Keratinocyte (primary cell): ENCODE results near the gene SCO1. TPM values are rescaled to one million over a fixed set of nuclear protein-coding genes. Genes with fewer than 3 reads are reported as not detected.

Source experiments
- DNase-seq: peaks from one replicate; pipeline ENCODE4 v3.0.0-alpha.2; 2011; ENCODE audit warnings: low read depth, missing footprints, low spot score
- FAIRE-seq: peaks from 2 replicates; lab custom pipeline; 2011; peaks lifted over from hg19 to GRCh38; lab: Jason Lieb, UNC
- H2AFZ ChIP-seq: 2 replicates; pipeline ENCODE4 v1.6.0; 2012; ENCODE audit warnings: low read length, control low read depth, inconsistent platforms; ENCODE audit not compliant: control insufficient read depth
- H3K27ac ChIP-seq: 2 replicates; pipeline ENCODE4 v1.5.1; 2011; ENCODE audit warnings: low read length; ENCODE audit not compliant: control insufficient read depth, insufficient read depth
- H3K27me3 ChIP-seq: 3 replicates; pipeline ENCODE4 v1.6.0; 2011; ENCODE audit warnings: low read length; ENCODE audit not compliant: control insufficient read depth, insufficient read depth; ENCODE audit errors: extremely low read depth
- H3K36me3 ChIP-seq, 2 experiments: 2 replicates in 1 of 2; 3 replicates in 1 of 2; pipeline ENCODE4 v1.5.1; 2011; ENCODE audit warnings: low read length in 2 of 2, mild to moderate bottlenecking in 1 of 2; ENCODE audit not compliant: control insufficient read depth in 2 of 2, insufficient read depth in 2 of 2; ENCODE audit errors: extremely low read depth in 1 of 2
- H3K4me1 ChIP-seq: 3 replicates; pipeline ENCODE4 v1.5.1; 2011; ENCODE audit warnings: low read length; ENCODE audit not compliant: control insufficient read depth, insufficient read depth; ENCODE audit errors: extremely low read depth
- H3K4me2 ChIP-seq: 3 replicates; pipeline ENCODE4 v1.6.0; 2011; ENCODE audit warnings: low read depth, low read length; ENCODE audit not compliant: control insufficient read depth, insufficient read depth; ENCODE audit errors: extremely low read depth
- H3K4me3 ChIP-seq, 3 experiments: fragments of 200-600 bp in 1 of 3; sonication (generic) in 1 of 3; 2 replicates in 2 of 3; 3 replicates in 1 of 3; pipeline ENCODE4 v1.5.1; 2011 to 2016; ENCODE audit warnings: low read length in 3 of 3, mild to moderate bottlenecking in 3 of 3, control low read depth in 2 of 3, inconsistent platforms in 1 of 3, low read depth in 1 of 3, mixed read lengths in 1 of 3, mixed run types in 1 of 3, moderate library complexity in 1 of 3; ENCODE audit not compliant: control insufficient read depth in 2 of 3, insufficient read depth in 2 of 3; ENCODE audit errors: extremely low read depth in 1 of 3
- H3K79me2 ChIP-seq: 2 replicates; pipeline ENCODE4 v1.6.0; 2012; ENCODE audit warnings: low read length; ENCODE audit not compliant: control insufficient read depth, insufficient read depth
- H3K9ac ChIP-seq: 3 replicates; pipeline ENCODE4 v1.6.0; 2011; ENCODE audit warnings: low read length; ENCODE audit not compliant: control insufficient read depth, insufficient read depth; ENCODE audit errors: extremely low read depth
- H3K9me1 ChIP-seq: 3 replicates; pipeline ENCODE4 v1.6.0; 2011; ENCODE audit warnings: low read length; ENCODE audit not compliant: control insufficient read depth, insufficient read depth; ENCODE audit errors: extremely low read depth
- H3K9me3 ChIP-seq: 2 replicates; pipeline ENCODE4 v1.5.1; 2012; ENCODE audit warnings: low read depth, low read length; ENCODE audit not compliant: control insufficient read depth
- H4K20me1 ChIP-seq: 3 replicates; pipeline ENCODE4 v1.6.0; 2011; ENCODE audit warnings: low read length; ENCODE audit not compliant: control insufficient read depth, insufficient read depth; ENCODE audit errors: extremely low read depth
- CTCF ChIP-seq, 3 experiments: IDR thresholded peaks in 1 of 3; conservative IDR thresholded peaks in 1 of 3; optimal IDR thresholded peaks in 1 of 3; 2 replicates in 2 of 3; 3 replicates in 1 of 3; pipeline versions ENCODE3 to v1.5.1; 2011; ENCODE audit warnings: low read length in 3 of 3, mild to moderate bottlenecking in 3 of 3, moderate library complexity in 2 of 3, control low read depth in 1 of 3, inconsistent platforms in 1 of 3; ENCODE audit not compliant: insufficient read depth in 2 of 3; ENCODE audit errors: extremely low read depth in 1 of 3
- EZH2 ChIP-seq: IDR thresholded peaks from one replicate; pipeline ENCODE4 v1.6.1; 2012; ENCODE audit warnings: inconsistent platforms, mild to moderate bottlenecking, low read length, moderate library complexity
- dilution Hi-C: fragments of 300-500 bp; cut with MboI; formaldehyde crosslinking; loops from one replicate; pipeline ENCODE4 v1.7.0; 2020; ENCODE audit warnings: low sequenced_read_pairs; ENCODE audit not compliant: extremely low pct_ligation_motif_present
- polyA plus RNA-seq, 5 experiments: library from polyadenylated mRNA; depleted of rRNA in 3 of 5; stranded (reverse) in 3 of 5; stranded (forward) in 1 of 5; unstranded in 1 of 5; fragments of >200 nt; gene quantifications; 1 replicate in 1 of 5; 2 replicates in 3 of 5; 3 replicates in 1 of 5; pipeline versions ENCODE4 v1.2.1 to v1.2.3, GENCODE V29; 2011 to 2012; ENCODE audit warnings: missing spikeins in 2 of 5, low read depth in 1 of 5, low replicate concordance in 1 of 5

The SCO1 gene
- polyA plus RNA-seq, 1 donor (not counting 4 experiments of a cell fraction or from before 2014, with no cell fraction given), result 28.3 TPM

DNA sequence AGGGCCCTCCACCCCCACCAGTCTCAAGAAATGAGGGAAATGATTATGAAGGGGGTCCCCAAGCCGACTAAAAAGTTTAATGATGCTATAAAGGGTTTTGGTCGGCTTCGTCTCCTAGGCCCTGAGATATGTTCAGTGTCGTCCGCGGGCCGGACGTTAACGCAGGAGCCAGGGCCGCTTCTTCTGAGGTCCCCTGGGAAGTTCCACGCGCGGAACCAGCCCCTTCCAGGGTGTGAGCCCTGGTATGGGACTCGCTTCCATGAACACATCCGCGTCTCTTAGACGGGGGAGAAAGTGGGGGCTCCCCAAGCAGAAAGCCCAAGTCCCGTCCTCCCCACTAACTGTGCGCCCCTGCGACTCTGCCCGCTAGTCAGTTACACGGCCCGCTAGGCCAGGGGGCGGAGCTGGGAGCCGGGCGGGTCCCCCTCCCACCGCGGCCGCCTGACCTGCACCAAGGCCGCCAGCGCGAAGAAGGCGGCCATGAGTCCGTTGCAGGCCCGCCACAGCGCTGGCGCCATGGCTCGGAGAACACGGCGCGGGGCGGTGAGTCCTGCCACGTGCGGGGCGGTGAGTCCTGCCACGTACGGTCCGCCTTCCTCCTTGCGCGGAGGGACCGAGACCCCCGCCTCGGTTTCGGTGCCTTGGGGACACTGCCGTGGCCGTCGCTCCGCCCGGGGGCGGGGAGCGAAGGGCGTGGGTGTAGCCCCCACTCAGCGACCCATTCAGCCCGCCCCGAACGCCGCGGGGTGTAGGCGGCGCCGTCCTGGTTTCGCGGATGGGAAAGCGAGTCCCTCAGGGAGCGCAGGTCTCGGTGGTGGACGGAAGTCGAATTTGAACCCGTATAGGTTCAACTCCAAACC lies 32.2 kb upstream of the SCO1 start, which contains the start of gene TMEM220:
TMEM220 (minus strand) TSS at position 690 of the 860 bp plus-strand sequence; CDS start at position 518, 172 bp downstream.
- Histone ChIP-seq H3K4me3 (peak within 1 kb of the TSS; percentile 36 to 65 (median 57)), H3K9me3 (no peaks in the 10 kb centered on the region), H3K36me3 (no peaks in the 10 kb centered on the region), H3K4me2 (peak within 1 kb of the TSS; percentile 76), H3K9ac (peak within 1 kb of the TSS; percentile 72), H3K27ac (peak within 1 kb of the TSS; percentile 41), H3K79me2 (no peaks in the 10 kb centered on the region), H3K27me3 (no peaks in the 10 kb centered on the region), H2AFZ (peak within 1 kb of the TSS; percentile 84), H3K9me1 (no peaks in the 10 kb centered on the region), H3K4me1 (peaks cover 5% of the 10 kb centered on the region), H4K20me1 (no peaks in the 10 kb centered on the region)
- dilution Hi-C loops, result no loop called here
- FAIRE-seq (no peak), DNase-seq (no peak)
- TF ChIP-seq EZH2 (no peak), CTCF (optimal IDR thresholded peaks at IDR 0.05 in 1 of 3, IDR thresholded peaks at IDR 0.05 in 1 of 3, conservative IDR thresholded peaks at IDR 0.05 in 1 of 3; ENCODE audit: extremely low read depth in 1 of 3, insufficient read depth in 2 of 3, low read length in 3 of 3) (no peak)

GRCh38 chr17:10728331-10728892 lies 31.1 kb upstream of the SCO1 start:
- Histone ChIP-seq H3K27ac (no peak overlapping the region), H3K9ac (no peak overlapping the region), H3K4me2 (no peak overlapping the region), H2AFZ (no peak overlapping the region), H3K9me1 (no peaks in the 10 kb centered on the region), H3K79me2 (no peaks in the 10 kb centered on the region), H4K20me1 (no peaks in the 10 kb centered on the region), H3K9me3 (no peaks in the 10 kb centered on the region), H3K4me1 (peaks cover 5% of the 10 kb centered on the region), H3K27me3 (no peaks in the 10 kb centered on the region), H3K4me3 (no peak overlapping the region), H3K36me3 (no peaks in the 10 kb centered on the region)
- dilution Hi-C loops, result no loop called here
- DNase-seq (no peak), FAIRE-seq (no peak)
- TF ChIP-seq CTCF (optimal IDR thresholded peaks at IDR 0.05 in 1 of 3, IDR thresholded peaks at IDR 0.05 in 1 of 3, conservative IDR thresholded peaks at IDR 0.05 in 1 of 3; ENCODE audit: extremely low read depth in 1 of 3, insufficient read depth in 2 of 3, low read length in 3 of 3) (no peak), EZH2 (no peak)
